Gastroesophageal sphincter (tissue), 4 donors: ENCODE results near the gene LRIG3. TPM values are rescaled to one million over a fixed set of nuclear protein-coding genes. Genes with fewer than 3 reads are reported as not detected.

Experiments used
- ATAC-seq: fragments of 150-250 bp; one replicate; pipeline ENCODE4 v1.9.1; 2016; ENCODE audit warnings: mild to moderate bottlenecking, moderate library complexity
- H3K27ac ChIP-seq, 4 donors: fragments of 200-600 bp; sonication (generic) in 3 of 4; 1 replicate in 3 of 4; 2 replicates in 1 of 4; pipeline ENCODE4 v1.5.1; 2016 to 2019
- H3K27me3 ChIP-seq: fragments of 200-600 bp; sonication (generic); one replicate; pipeline ENCODE4 v1.5.1; 2019
- H3K36me3 ChIP-seq, 2 donors: fragments of 200-600 bp; sonication (generic); one replicate each; pipeline ENCODE4 v1.5.1; 2019; ENCODE audit warnings: control low read depth in 1 of 2
- H3K4me1 ChIP-seq, 3 donors: fragments of 200-600 bp; sonication (generic); 1 replicate in 2 of 3; 2 replicates in 1 of 3; pipeline ENCODE4 v1.5.1; 2016 to 2019; ENCODE audit warnings: control low read depth in 2 of 3
- H3K4me3 ChIP-seq, 2 donors: fragments of 200-600 bp; sonication (generic); one replicate each; pipeline ENCODE4 v1.5.1; 2019; ENCODE audit warnings: mild to moderate bottlenecking in 1 of 2, moderate library complexity in 1 of 2
- H3K9me3 ChIP-seq, 3 donors: fragments of 200-600 bp; sonication (generic); one replicate each; pipeline ENCODE4 v1.5.1; 2017 to 2019; ENCODE audit warnings: control low read depth in 2 of 3
- EP300 ChIP-seq: sonication (generic); formaldehyde crosslinking; IDR thresholded peaks from one replicate; pipeline ENCODE4 v1.6.1; 2017; ENCODE audit warnings: antibody characterized with exemption, mild to moderate bottlenecking
- POLR2A ChIP-seq, 2 donors: fragments of 450-650 bp; IDR thresholded peaks; one replicate each; pipeline ENCODE4 v1.6.1; 2017; ENCODE audit warnings: antibody characterized with exemption in 2 of 2, mild to moderate bottlenecking in 2 of 2, moderate library complexity in 1 of 2
- POLR2AphosphoS5 ChIP-seq: sonication (generic); formaldehyde crosslinking; IDR thresholded peaks from one replicate; pipeline ENCODE4 v1.6.1; 2017; ENCODE audit warnings: antibody characterized with exemption
- WGBS, 2 donors: methylation state at CpG; one replicate each; pipeline ENCODE4 v1.1.5; 2018; ENCODE audit warnings: low coverage in 1 of 2; 5-methylcytosine and 5-hydroxymethylcytosine counted together
- total RNA-seq, 4 donors: library from RNA; depleted of rRNA; stranded (reverse); fragments of >200 nt; gene quantifications; one replicate each; pipeline ENCODE4 v1.1.0, GENCODE V29; 2016
- TF ChIP-seq, protein P1 (sequence below), 4 experiments: fragments of 200-600 bp in 2 of 4; fragments of 450-650 bp in 2 of 4; sonication (generic) in 1 of 4; IDR thresholded peaks; one replicate each; pipeline ENCODE4 v1.5.1; 2017 to 2019; ENCODE audit warnings: antibody characterized with exemption in 4 of 4, mild to moderate bottlenecking in 2 of 4, moderate library complexity in 2 of 4

The LRIG3 gene
- total RNA-seq, 4 donors from 2014 or later, result 52.7 to 170 (median 93.3) TPM

DNA sequence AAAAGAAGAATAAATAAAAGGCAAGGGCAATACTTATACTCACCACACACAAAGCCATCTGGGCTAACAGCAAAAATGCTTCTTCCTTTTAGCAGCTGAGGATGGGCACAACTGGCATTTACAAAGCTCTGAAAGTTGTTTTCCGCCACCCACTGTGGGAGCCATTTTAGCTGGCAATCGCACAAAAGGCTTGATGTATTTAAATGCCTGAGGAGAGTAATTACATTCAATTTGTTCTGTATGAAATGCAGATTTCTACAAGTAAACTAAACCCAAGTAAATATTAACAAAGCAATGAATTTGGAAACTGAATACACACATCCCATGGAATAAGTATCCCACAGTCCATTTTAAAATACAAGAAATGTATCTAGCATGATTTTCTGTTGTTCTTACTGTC lies 37.5 kb downstream of the LRIG3 start:
- no peak for ATAC-seq
- H3K9me3 ChIP-seq, result no peaks in the 10 kb centered on the region
- TF ChIP-seq EP300 (no peak), POLR2A (IDR thresholded peaks at IDR 0.05) (no peak), POLR2AphosphoS5 (no peak)
- TF ChIP-seq, protein P1, sequence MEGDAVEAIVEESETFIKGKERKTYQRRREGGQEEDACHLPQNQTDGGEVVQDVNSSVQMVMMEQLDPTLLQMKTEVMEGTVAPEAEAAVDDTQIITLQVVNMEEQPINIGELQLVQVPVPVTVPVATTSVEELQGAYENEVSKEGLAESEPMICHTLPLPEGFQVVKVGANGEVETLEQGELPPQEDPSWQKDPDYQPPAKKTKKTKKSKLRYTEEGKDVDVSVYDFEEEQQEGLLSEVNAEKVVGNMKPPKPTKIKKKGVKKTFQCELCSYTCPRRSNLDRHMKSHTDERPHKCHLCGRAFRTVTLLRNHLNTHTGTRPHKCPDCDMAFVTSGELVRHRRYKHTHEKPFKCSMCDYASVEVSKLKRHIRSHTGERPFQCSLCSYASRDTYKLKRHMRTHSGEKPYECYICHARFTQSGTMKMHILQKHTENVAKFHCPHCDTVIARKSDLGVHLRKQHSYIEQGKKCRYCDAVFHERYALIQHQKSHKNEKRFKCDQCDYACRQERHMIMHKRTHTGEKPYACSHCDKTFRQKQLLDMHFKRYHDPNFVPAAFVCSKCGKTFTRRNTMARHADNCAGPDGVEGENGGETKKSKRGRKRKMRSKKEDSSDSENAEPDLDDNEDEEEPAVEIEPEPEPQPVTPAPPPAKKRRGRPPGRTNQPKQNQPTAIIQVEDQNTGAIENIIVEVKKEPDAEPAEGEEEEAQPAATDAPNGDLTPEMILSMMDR (IDR thresholded peaks at IDR 0.05), result no peak
- H3K27me3 ChIP-seq, result no peaks in the 10 kb centered on the region
- H3K27ac ChIP-seq, result peak overlapping the region in 2 of 4 donors; percentile 24 to 45
- H3K4me1 ChIP-seq, result peaks cover 6 to 60% (median 6%) of the 10 kb centered on the region in 3 donors
- peaks cover 11 to 92% of the 10 kb centered on the region in 2 donors for H3K36me3 ChIP-seq
- no peak overlapping the region for H3K4me3 ChIP-seq
- 88 to 89% methylated on average over 2 of the region's 2 CpGs for WGBS, 2 donors

DNA sequence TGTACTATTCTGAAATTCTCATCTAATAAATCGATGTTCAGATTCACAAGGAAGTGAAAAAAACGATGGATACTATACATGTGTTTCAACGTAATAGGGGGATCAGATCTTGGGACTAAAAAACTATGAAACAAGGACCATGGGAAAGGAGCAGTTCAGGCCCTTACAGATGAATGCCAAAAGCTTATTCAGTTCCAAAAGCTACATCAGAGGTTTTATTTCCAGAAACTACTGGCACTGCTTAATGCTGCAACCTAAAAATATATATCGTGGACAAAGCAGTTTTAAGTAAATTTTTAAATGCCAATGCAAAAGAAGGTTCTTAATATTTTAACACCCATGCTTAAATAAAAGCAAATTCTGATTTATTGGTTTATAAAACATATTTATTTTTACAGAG lies 38.5 kb downstream of the LRIG3 start:
- WGBS, 2 donors, result 39 to 40% methylated on average over 4 of the region's 4 CpGs
- Histone ChIP-seq H3K4me3 (no peak overlapping the region), H3K4me1 (peaks cover 2 to 50% (median 6%) of the 10 kb centered on the region in 3 donors), H3K27me3 (no peaks in the 10 kb centered on the region), H3K27ac (peak overlapping the region in 1 of 4 donors; percentile 24), H3K9me3 (no peaks in the 10 kb centered on the region), H3K36me3 (peaks cover 17 to 92% of the 10 kb centered on the region in 2 donors)
- TF ChIP-seq POLR2AphosphoS5 (no peak), POLR2A (IDR thresholded peaks at IDR 0.05) (no peak)
- TF ChIP-seq, protein P1 (IDR thresholded peaks at IDR 0.05), result no peak
- ATAC-seq, result no peak

DNA sequence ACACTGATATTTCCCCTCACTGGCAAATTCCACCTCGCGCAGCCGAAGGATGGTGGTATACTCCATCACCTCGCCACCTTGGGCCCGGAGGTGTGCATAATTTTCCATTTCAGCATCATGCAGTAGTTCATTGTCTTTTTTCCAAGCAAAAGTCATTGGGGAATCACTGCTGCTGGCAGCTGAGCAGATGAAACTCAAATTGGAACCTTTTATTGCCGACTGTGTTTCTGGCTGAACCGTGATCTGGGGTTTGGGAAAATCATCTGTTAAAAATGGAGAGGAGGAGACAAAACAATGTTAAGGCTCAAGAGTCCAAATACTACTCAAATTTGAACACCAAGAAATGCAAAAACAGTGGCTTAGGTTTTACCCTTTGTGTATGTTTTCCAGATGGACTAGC lies 39.7 kb downstream of the LRIG3 start:
- TF ChIP-seq POLR2A (IDR thresholded peaks at IDR 0.05), result no peak
- no peak for TF ChIP-seq POLR2AphosphoS5
- no peak for TF ChIP-seq EP300
- TF ChIP-seq, protein P1 (IDR thresholded peaks at IDR 0.05), result no peak
- Histone ChIP-seq H3K9me3 (no peaks in the 10 kb centered on the region), H3K4me3 (no peak overlapping the region), H3K36me3 (peaks cover 17 to 92% of the 10 kb centered on the region in 2 donors), H3K27ac (peak overlapping the region in 2 of 4 donors; percentile 3 to 24), H3K27me3 (no peaks in the 10 kb centered on the region), H3K4me1 (peaks cover 2 to 47% (median 6%) of the 10 kb centered on the region in 3 donors)
- ATAC-seq, result no peak
- 78 to 95% methylated on average over 4 to 6 of the region's 7 CpGs for WGBS, 2 donors

DNA sequence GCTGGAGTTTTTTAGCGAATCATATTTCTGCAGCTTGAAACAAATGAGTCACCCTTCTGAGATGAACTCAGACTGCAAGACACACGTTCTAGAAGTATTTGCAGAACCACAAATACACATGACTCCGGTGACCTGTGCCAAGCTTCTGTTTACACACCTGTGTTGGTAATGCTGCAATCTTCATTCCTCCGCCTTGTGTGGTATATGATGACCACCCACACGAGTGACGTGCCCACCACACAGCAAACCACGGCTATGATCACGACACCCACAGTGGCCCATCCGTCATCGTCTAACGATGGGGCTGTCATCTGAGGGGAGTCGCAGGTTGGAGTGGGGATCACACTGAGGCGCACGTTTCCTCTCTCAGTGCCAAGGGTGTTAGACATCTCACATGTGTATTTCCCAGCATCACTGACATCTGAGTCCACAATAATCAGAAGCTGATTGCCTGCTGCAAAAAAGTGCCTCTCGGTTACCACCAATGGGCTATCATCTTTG lies 43.0 kb downstream of the LRIG3 start:
- H3K27me3 ChIP-seq, result no peaks in the 10 kb centered on the region
- H3K4me3 ChIP-seq, result no peak overlapping the region
- peaks cover 11 to 98% of the 10 kb centered on the region in 2 donors for H3K36me3 ChIP-seq
- no peak for TF ChIP-seq POLR2AphosphoS5
- TF ChIP-seq, protein P1 (IDR thresholded peaks at IDR 0.05), result no peak
- TF ChIP-seq POLR2A (IDR thresholded peaks at IDR 0.05), result no peak
- no peak for TF ChIP-seq EP300
- ATAC-seq, result no peak
- H3K27ac ChIP-seq, result peak overlapping the region in 1 of 4 donors; percentile 3
- H3K4me1 ChIP-seq, result peaks cover 0 to 21% (median 0%) of the 10 kb centered on the region in 3 donors
- H3K9me3 ChIP-seq, result no peaks in the 10 kb centered on the region
- WGBS, 2 donors, result 51 to 73% methylated on average over 4 to 15 of the region's 15 CpGs

DNA sequence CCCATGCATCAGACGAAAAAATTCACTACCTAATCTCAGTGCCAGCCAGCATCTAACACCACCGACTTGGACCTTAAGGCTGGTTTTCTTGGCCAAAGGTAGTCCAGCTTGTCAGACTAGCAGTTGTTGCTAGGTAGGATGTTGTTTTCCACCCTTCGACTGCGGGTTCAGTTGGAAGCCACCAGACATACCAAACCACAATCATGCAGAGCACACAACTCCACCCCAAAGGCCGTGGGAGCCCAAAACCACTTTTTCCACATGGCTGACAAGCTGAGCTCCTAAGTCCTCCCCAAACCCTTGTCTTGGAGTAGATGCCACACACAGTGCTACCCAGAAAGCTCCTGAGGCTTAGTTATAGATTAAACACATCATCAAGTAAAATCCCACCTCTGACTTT lies 46.8 kb downstream of the LRIG3 start:
- peaks cover 0 to 35% (median 0%) of the 10 kb centered on the region in 3 donors for H3K4me1 ChIP-seq
- no peaks in the 10 kb centered on the region for H3K9me3 ChIP-seq
- 82% methylated on average over 5 of the region's 5 CpGs; no CpG with 5 or more reads in 1 of the 2 donors for WGBS, 2 donors
- no peak overlapping the region for H3K27ac ChIP-seq
- no peak overlapping the region for H3K4me3 ChIP-seq
- no peak for TF ChIP-seq POLR2AphosphoS5
- TF ChIP-seq POLR2A (IDR thresholded peaks at IDR 0.05), result no peak
- TF ChIP-seq, protein P1 (IDR thresholded peaks at IDR 0.05), result no peak
- TF ChIP-seq EP300, result no peak
- no peak for ATAC-seq
- no peaks in the 10 kb centered on the region for H3K27me3 ChIP-seq
- H3K36me3 ChIP-seq, result peaks cover 6 to 77% of the 10 kb centered on the region in 2 donors
